Heart left ventricle (tissue), 13 donors: ENCODE results near the gene YWHAQ.

Experiments
- CTCF ChIP-seq, 12 donors: fragments of 200-600 bp; sonication (generic) in 4 of 12; IDR thresholded peaks; one replicate each; pipeline versions ENCODE4 v1.5.0 to v1.8.0; 2018 to 2022; ENCODE audit warnings: antibody characterized with exemption in 12 of 12, mild to moderate bottlenecking in 5 of 12
- POLR2A ChIP-seq, 2 donors: fragments of 450-650 bp; IDR thresholded peaks; one replicate each; pipeline ENCODE4 v1.6.1; 2017; ENCODE audit warnings: antibody characterized with exemption in 2 of 2, mild to moderate bottlenecking in 2 of 2, moderate library complexity in 2 of 2
- donor health status: ischemic (EF 13 %, LVEDD 7.1; RV severe dilation, severe dysfunction).
- donor health status: DM: no; HTN: yes; CAD: no.
- donor health status: DM: no; HTN: no; CAD: no.
- donor health status: ischemic (EF 25% LVEDD 6.9; RV normal size, moderate dysfunction).
- donor health status: ischemic (EF 25% LVEDD 5.7; RV mildly dilated, moderate dysfunction).
- donor health status: ischemic (EF 35%, LVEDD 5.7; RV mildly dilated, moderate dysfunction).
- donor health status: nonischemic (EF 11% LVEDD 7.7; RV severe dilation, severe dysfunction).
- donor health status: DM: yes; HTN: yes; CAD: no.
- donor health status: PGD.
- donor health status: ischemic (EF 29% LVEDD 5.4; RV normal size, mild dysfunction).
- donor health status: nonischemic (EF 23%, LVEDD 6.1; RV moderate dilation, normal function).

DNA sequence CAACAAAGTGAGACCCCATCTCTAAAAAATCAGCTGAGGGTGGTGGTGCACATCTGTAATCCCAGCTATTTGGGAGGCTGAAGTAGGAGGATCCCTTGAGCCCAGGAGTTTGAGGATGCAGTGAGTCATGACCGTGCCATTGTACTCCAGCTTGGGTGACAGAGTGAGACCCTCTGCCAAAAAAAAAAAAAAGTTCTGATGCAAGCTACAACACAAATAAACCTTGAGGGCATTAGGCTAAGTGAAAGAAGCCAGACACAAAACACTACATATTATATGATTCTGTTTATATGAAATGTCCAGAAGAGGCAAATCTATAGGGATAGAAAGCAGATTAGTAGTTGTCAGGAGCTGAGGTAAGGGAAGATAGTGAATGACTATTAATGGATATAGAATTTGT is 13.0 kb downstream of the YWHAQ start:
- TF ChIP-seq POLR2A (IDR thresholded peaks at IDR 0.05) (no peak), CTCF (IDR thresholded peaks at IDR 0.05) (no peak)
